ENCODE measurements around the gene WFDC8. TPM values are rescaled to one million over a fixed set of nuclear protein-coding genes. Genes with fewer than 3 reads are reported as not detected.
"Not testable (repeated sequence)": the region's sequence is repeated elsewhere in the genome, so short reads cannot be mapped to it uniquely, and the experiment has no call there.

The WFDC8 gene
- polyA plus RNA-seq, 1 donor from 2014 or later: not detected

GRCh38 chr20:45589725-45590124, 10.6 kb upstream of the WFDC8 start:
- Histone ChIP-seq H3K9me2 (ENCODE audit: insufficient read depth, low read length) (no peaks in the 10 kb centered on the region), H3K36me3 (ENCODE audit: insufficient read depth, low read length) (no peaks in the 10 kb centered on the region), H3K4me2 (ENCODE audit: low read length) (no peak overlapping the region), H3K9me3 (ENCODE audit: low read length) (no peaks in the 10 kb centered on the region), H4K20me1 (ENCODE audit: insufficient read depth) (no peaks in the 10 kb centered on the region), H3F3A (ENCODE audit: insufficient read depth, low read length, poor library complexity, severe bottlenecking) (no peaks in the 10 kb centered on the region), H2AFZ (ENCODE audit: low read depth, low read length) (no peak overlapping the region), H3K27me3 (ENCODE audit: insufficient read depth, low read depth, low read length) (no peaks in the 10 kb centered on the region), H3K9ac (ENCODE audit: low read length) (no peak overlapping the region), H3K4me3 (ENCODE audit: low read length) (no peak overlapping the region), H3K27ac (ENCODE audit: low read length) (no peak overlapping the region), H3K79me2 (replicated peaks; ENCODE audit: insufficient read depth, low read length) (no peaks in the 10 kb centered on the region)
- no peak for TF ChIP-seq SMC3 (conservative IDR thresholded peaks at IDR 0.05; ENCODE audit: poor library complexity)
- no peak for TF ChIP-seq POLR2AphosphoS5 (IDR thresholded peaks at IDR 0.05)

GRCh38 chr20:45588800-45589199, 9.7 kb upstream of the WFDC8 start:
- Histone ChIP-seq H3K4me2 (ENCODE audit: low read length) (no peak overlapping the region), H2AFZ (ENCODE audit: low read depth, low read length) (no peak overlapping the region), H3K27ac (ENCODE audit: low read length) (no peak overlapping the region), H3K36me3 (ENCODE audit: insufficient read depth, low read length) (no peaks in the 10 kb centered on the region), H3K9me3 (ENCODE audit: low read length) (no peaks in the 10 kb centered on the region), H3K9ac (ENCODE audit: low read length) (no peak overlapping the region), H3F3A (ENCODE audit: insufficient read depth, low read length, poor library complexity, severe bottlenecking) (no peaks in the 10 kb centered on the region), H3K79me2 (replicated peaks; ENCODE audit: insufficient read depth, low read length) (no peaks in the 10 kb centered on the region), H3K4me3 (ENCODE audit: low read length) (no peak overlapping the region), H3K27me3 (ENCODE audit: insufficient read depth, low read depth, low read length) (no peaks in the 10 kb centered on the region), H4K20me1 (ENCODE audit: insufficient read depth) (no peaks in the 10 kb centered on the region), H3K9me2 (ENCODE audit: insufficient read depth, low read length) (no peaks in the 10 kb centered on the region)
- TF ChIP-seq EP300 (conservative IDR thresholded peaks at IDR 0.05; ENCODE audit: poor library complexity, severe bottlenecking) (no peak), REST (IDR thresholded peaks at IDR 0.05; ENCODE audit: borderline replicate concordance) (no peak), POLR2AphosphoS5 (IDR thresholded peaks at IDR 0.05) (no peak), EZH2 (IDR thresholded peaks at IDR 0.05; ENCODE audit: borderline replicate concordance, insufficient read depth, low read length, poor library complexity, severe bottlenecking) (no peak)

- H3K27me3 ChIP-seq (ENCODE audit: insufficient read depth, low read depth, low read length); H3K4me2 ChIP-seq (ENCODE audit: low read length); H2AFZ ChIP-seq (ENCODE audit: low read depth, low read length); H3F3A ChIP-seq (ENCODE audit: insufficient read depth, low read length, poor library complexity, severe bottlenecking); H3K9me2 ChIP-seq (ENCODE audit: insufficient read depth, low read length); H3K9ac ChIP-seq (ENCODE audit: low read length); H4K20me1 ChIP-seq (ENCODE audit: insufficient read depth); H3K79me2 ChIP-seq (replicated peaks; ENCODE audit: insufficient read depth, low read length); H3K9me3 ChIP-seq (ENCODE audit: low read length); H3K36me3 ChIP-seq (ENCODE audit: insufficient read depth, low read length); H3K27ac ChIP-seq (ENCODE audit: low read length); H3K4me3 ChIP-seq (ENCODE audit: low read length): not testable (repeated sequence)
These were observed 6.9 kb upstream of the WFDC8 start for GRCh38 chr20:45585986-45586385.

GRCh38 chr20:45584294-45584693, 5.2 kb upstream of the WFDC8 start:
- H3K9me2 ChIP-seq (ENCODE audit: insufficient read depth, low read length); H4K20me1 ChIP-seq (ENCODE audit: insufficient read depth); H3K27ac ChIP-seq (ENCODE audit: low read length); H3K79me2 ChIP-seq (replicated peaks; ENCODE audit: insufficient read depth, low read length); H3K9me3 ChIP-seq (ENCODE audit: low read length); H3K9ac ChIP-seq (ENCODE audit: low read length); H2AFZ ChIP-seq (ENCODE audit: low read depth, low read length); H3K4me3 ChIP-seq (ENCODE audit: low read length); H3K27me3 ChIP-seq (ENCODE audit: insufficient read depth, low read depth, low read length); H3F3A ChIP-seq (ENCODE audit: insufficient read depth, low read length, poor library complexity, severe bottlenecking); H3K36me3 ChIP-seq (ENCODE audit: insufficient read depth, low read length); H3K4me2 ChIP-seq (ENCODE audit: low read length): not testable (repeated sequence)

Data from neural cell (in vitro differentiated cells).